Stomach smooth muscle (tissue), 2 donors: Measurements from ENCODE around the gene FBXL7.

ENCODE experiments used
- H3K27ac ChIP-seq: one replicate; pipeline ENCODE4 v1.7.0; 2013; ENCODE audit warnings: mild to moderate bottlenecking, low read length, inconsistent platforms
- H3K27me3 ChIP-seq, 2 donors: one replicate each; pipeline ENCODE4 v1.7.0; 2013; ENCODE audit warnings: low read length in 2 of 2; ENCODE audit not compliant: insufficient read depth in 2 of 2, control insufficient read depth in 1 of 2
- H3K36me3 ChIP-seq, 2 donors: one replicate each; pipeline ENCODE4 v1.7.0; 2013; ENCODE audit warnings: low read length in 2 of 2; ENCODE audit not compliant: control insufficient read depth in 2 of 2, insufficient read depth in 2 of 2
- H3K4me1 ChIP-seq: one replicate; pipeline ENCODE4 v1.7.0; 2013; ENCODE audit warnings: low read length; ENCODE audit not compliant: control insufficient read depth, insufficient read depth
- H3K4me3 ChIP-seq, 2 donors: one replicate each; pipeline ENCODE4 v1.7.0; 2013; ENCODE audit warnings: low read length in 2 of 2
- H3K9ac ChIP-seq, 2 donors: one replicate each; pipeline ENCODE4 v1.7.0; 2013; ENCODE audit warnings: low read length in 2 of 2, mild to moderate bottlenecking in 1 of 2
- H3K9me3 ChIP-seq, 2 donors: one replicate each; pipeline ENCODE4 v1.7.0; 2013; ENCODE audit warnings: low read length in 2 of 2; ENCODE audit not compliant: control insufficient read depth in 2 of 2
- donor health status: healthy.
- donor health status: Pancreatic carcinoma.

The FBXL7 gene

DNA sequence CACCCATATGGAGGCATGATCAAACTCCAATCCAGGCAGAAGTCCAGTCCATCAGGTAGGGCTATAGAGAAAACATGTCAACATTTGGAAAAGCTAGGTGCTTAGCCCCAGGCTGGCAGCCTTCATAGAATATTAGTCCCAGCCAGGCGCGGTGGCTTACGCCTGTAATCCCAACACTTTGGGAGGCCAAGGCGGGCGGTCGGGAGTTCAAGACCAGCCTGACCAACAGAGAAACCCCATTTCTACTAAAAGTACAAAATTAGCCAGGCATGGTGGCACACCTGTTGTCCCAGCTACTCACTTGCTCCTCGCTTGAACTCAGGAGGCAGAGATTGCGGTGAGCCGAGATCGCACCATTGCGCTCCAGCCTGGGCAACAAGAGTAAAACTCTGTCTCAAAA is 393.9 kb downstream of the FBXL7 start:
- H3K27me3 ChIP-seq = no peaks in the 10 kb centered on the region
- no peaks in the 10 kb centered on the region for H3K36me3 ChIP-seq
- no peak overlapping the region for H3K4me3 ChIP-seq

GRCh38 chr5:15897656-15898055 is 397.7 kb downstream of the FBXL7 start:
- Histone ChIP-seq H3K4me3 (no peak overlapping the region), H3K27me3 (no peaks in the 10 kb centered on the region), H3K9me3 (no peaks in the 10 kb centered on the region), H3K9ac (no peak overlapping the region), H3K4me1 (no peaks in the 10 kb centered on the region), H3K27ac (no peak overlapping the region), H3K36me3 (no peaks in the 10 kb centered on the region)

More for the DNA sequence above, 393.9 kb downstream of the FBXL7 start:
- H3K4me1 ChIP-seq = no peaks in the 10 kb centered on the region
- H3K9me3 ChIP-seq = no peaks in the 10 kb centered on the region
- no peak overlapping the region for H3K9ac ChIP-seq
- no peak overlapping the region for H3K27ac ChIP-seq

DNA sequence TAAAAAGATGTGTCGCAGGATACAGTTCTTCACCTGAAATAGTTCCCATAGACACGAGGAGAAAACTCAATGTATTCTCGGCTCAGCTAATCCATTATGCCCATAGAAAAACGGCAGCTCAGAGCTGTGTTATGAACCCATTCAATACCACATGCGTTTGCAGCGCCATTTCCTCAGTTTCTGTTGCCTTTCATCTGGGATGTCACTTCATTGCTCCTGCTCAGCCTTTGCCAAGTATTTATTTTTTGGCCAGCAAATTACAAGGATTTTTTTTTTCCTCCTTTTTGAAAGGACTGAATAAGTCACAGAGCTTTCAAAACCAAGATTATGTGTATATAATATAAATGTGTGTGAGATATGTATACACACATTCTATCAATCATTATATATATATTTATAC is 398.7 kb downstream of the FBXL7 start:
- Histone ChIP-seq H3K27ac (no peak overlapping the region), H3K27me3 (no peaks in the 10 kb centered on the region)

GRCh38 chr5:15899481-15899880 is 399.5 kb downstream of the FBXL7 start:
- no peaks in the 10 kb centered on the region for H3K36me3 ChIP-seq
- no peak overlapping the region for H3K4me3 ChIP-seq
- H3K27me3 ChIP-seq = no peaks in the 10 kb centered on the region
- no peak overlapping the region for H3K27ac ChIP-seq
- no peaks in the 10 kb centered on the region for H3K9me3 ChIP-seq
- H3K4me1 ChIP-seq = no peaks in the 10 kb centered on the region
- H3K9ac ChIP-seq = no peak overlapping the region

More for the DNA sequence above, 398.7 kb downstream of the FBXL7 start:
- no peaks in the 10 kb centered on the region for H3K4me1 ChIP-seq
- H3K36me3 ChIP-seq = no peaks in the 10 kb centered on the region
- no peak overlapping the region for H3K4me3 ChIP-seq
- no peaks in the 10 kb centered on the region for H3K9me3 ChIP-seq
- no peak overlapping the region for H3K9ac ChIP-seq

DNA sequence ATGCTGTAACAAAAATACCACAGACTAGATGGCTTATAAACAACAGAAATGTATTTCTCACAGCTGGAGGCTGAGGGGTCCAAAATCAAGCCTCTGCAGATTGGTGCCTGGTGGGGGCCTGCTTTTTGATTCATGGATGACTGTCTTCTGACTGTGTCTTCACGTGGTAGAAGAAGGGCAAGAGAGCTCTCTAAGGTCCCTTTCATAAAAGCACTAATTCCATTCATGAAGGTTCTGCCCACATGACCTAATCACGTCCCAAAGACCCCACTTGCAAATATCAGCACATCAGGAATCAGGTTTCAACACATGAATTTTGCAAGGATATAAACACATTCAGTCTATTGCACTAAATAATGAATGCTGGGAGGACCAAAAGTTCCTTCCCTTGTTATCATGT is 401.2 kb downstream of the FBXL7 start:
- Histone ChIP-seq H3K4me1 (no peaks in the 10 kb centered on the region), H3K9me3 (no peaks in the 10 kb centered on the region), H3K9ac (no peak overlapping the region), H3K4me3 (no peak overlapping the region), H3K27ac (no peak overlapping the region), H3K27me3 (no peaks in the 10 kb centered on the region), H3K36me3 (no peaks in the 10 kb centered on the region)

DNA sequence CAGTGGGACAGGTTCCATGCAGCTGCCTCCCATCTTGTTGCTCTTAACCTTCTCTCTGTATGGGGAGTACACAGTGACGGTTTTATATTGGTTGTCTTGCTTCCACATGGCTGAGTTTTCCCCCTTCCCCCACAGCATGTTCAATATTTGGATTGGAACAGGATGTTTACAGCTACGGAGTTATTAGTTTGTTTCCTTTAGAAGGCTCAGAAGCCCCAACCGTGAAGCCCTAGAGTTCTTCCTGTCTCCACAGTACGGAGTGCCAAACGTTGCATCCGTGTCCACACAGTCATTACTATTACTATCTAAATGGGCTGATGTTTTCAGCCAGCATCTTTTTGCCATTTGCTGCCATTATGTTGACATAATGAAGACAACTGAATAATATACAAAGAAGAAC is 402.1 kb downstream of the FBXL7 start:
- H3K36me3 ChIP-seq = no peaks in the 10 kb centered on the region
- no peaks in the 10 kb centered on the region for H3K9me3 ChIP-seq
- no peak overlapping the region for H3K4me3 ChIP-seq
- no peaks in the 10 kb centered on the region for H3K4me1 ChIP-seq
- no peak overlapping the region for H3K27ac ChIP-seq
- H3K9ac ChIP-seq = no peak overlapping the region
- no peaks in the 10 kb centered on the region for H3K27me3 ChIP-seq

DNA sequence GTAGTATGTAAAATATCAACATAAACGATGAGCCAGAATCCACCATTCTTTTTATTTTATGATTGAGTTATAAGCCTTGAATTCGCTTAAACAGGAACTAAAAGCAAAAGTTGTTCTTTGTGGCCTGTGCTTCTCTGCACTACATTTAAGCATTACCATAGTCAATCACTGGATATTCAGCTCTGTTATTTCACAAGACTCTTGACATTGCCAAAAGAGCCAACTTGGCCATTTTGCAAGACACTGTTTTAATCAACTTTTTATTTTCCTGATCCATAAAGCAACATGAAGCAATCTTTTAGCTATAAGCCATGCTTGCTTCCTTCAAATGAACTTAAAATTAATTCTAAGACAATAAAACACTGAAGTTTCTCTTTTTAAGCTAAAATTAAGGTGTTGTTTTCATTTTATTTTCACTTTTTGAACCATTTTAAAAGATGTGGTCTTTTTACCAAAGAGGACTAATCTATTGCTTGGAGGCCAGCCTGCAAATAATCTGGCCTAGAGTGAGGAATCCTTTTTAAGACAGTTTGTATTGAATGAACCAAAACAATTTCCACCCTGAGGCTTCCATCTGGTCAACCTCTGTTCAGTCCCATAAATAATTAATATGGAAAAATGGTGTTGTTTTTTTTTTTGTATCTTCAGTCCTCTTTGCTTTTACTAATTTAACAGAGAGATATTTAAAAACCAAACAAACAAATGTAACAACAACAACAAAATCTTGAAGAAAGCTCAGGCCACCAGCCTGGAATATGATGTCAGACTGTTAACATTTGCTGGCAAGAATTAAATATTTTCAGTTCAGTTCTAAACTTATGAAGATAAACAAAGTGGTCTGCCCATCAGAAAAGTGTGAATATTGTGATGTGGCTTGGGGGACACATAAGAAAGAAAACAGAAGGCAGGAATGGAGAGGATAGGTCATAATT is 405.2 kb downstream of the FBXL7 start:
- no peaks in the 10 kb centered on the region for H3K27me3 ChIP-seq
- H3K9ac ChIP-seq = no peak overlapping the region
- no peaks in the 10 kb centered on the region for H3K36me3 ChIP-seq
- H3K4me3 ChIP-seq = no peak overlapping the region
- H3K9me3 ChIP-seq = no peaks in the 10 kb centered on the region
- no peak overlapping the region for H3K27ac ChIP-seq
- H3K4me1 ChIP-seq = no peaks in the 10 kb centered on the region

GRCh38 chr5:15914638-15915037 is 414.7 kb downstream of the FBXL7 start:
- Histone ChIP-seq H3K4me1 (peaks cover 2% of the 10 kb centered on the region), H3K27ac (no peak overlapping the region), H3K4me3 (peak overlapping the region in 1 of 2 donors; percentile 15), H3K9me3 (no peaks in the 10 kb centered on the region), H3K36me3 (no peaks in the 10 kb centered on the region), H3K9ac (no peak overlapping the region), H3K27me3 (no peaks in the 10 kb centered on the region)

- Histone ChIP-seq H3K27me3 (no peaks in the 10 kb centered on the region), H3K9me3 (no peaks in the 10 kb centered on the region), H3K4me3 (no peak overlapping the region), H3K36me3 (peaks cover 0 to 3% of the 10 kb centered on the region in 2 donors), H3K4me1 (no peaks in the 10 kb centered on the region), H3K9ac (no peak overlapping the region), H3K27ac (no peak overlapping the region)
Observed at GRCh38 chr5:15926586-15926985, 426.6 kb downstream of the FBXL7 start.

- Histone ChIP-seq H3K4me3 (no peak overlapping the region), H3K9me3 (no peaks in the 10 kb centered on the region), H3K9ac (no peak overlapping the region), H3K4me1 (no peaks in the 10 kb centered on the region), H3K27ac (no peak overlapping the region), H3K36me3 (peaks cover 0 to 3% of the 10 kb centered on the region in 2 donors), H3K27me3 (no peaks in the 10 kb centered on the region)
Observed at GRCh38 chr5:15927710-15928380, 427.9 kb downstream of the FBXL7 start.
